Right lobe of liver (tissue), 6 donors: ENCODE data around the gene FRMD4A. TPM values are rescaled to one million over a fixed set of nuclear protein-coding genes. Genes with fewer than 3 reads are reported as not detected.

Experiments used
- ATAC-seq, 4 donors: fragments of 200-7000 bp; cut with Tn5 transposase; one replicate each; pipeline ENCODE4 v1.9.1; 2020; ENCODE audit warnings: mild to moderate bottlenecking in 4 of 4, moderate library complexity in 4 of 4
- DNase-seq, 3 donors: peaks; one replicate each; pipeline ENCODE4 v3.0.0-alpha.2; 2020
- H3K27ac ChIP-seq, 3 donors: fragments of 200-600 bp; one replicate each; pipeline ENCODE4 v1.8.0; 2022
- H3K27me3 ChIP-seq, 2 donors: fragments of 200-600 bp; one replicate each; pipeline ENCODE4 v1.8.0; 2022
- H3K36me3 ChIP-seq, 4 donors: fragments of 200-600 bp; sonication (generic) in 1 of 4; one replicate each; pipeline versions ENCODE4 v1.5.1 to v1.8.0; 2017 to 2022; ENCODE audit warnings: control low read depth in 1 of 4
- H3K4me1 ChIP-seq, 4 donors: fragments of 200-600 bp; sonication (generic) in 1 of 4; one replicate each; pipeline versions ENCODE4 v1.5.1 to v1.8.0; 2017 to 2022; ENCODE audit warnings: control low read depth in 1 of 4
- H3K4me3 ChIP-seq, 3 donors: fragments of 200-600 bp; one replicate each; pipeline ENCODE4 v1.8.0; 2022
- H3K9me3 ChIP-seq, 4 donors: fragments of 200-600 bp; sonication (generic) in 1 of 4; one replicate each; pipeline versions ENCODE4 v1.5.1 to v1.8.0; 2017 to 2022; ENCODE audit warnings: control low read depth in 1 of 4
- POLR2A ChIP-seq: fragments of 450-650 bp; IDR thresholded peaks from one replicate; pipeline ENCODE4 v1.6.1; 2017; ENCODE audit warnings: antibody characterized with exemption, mild to moderate bottlenecking
- WGBS: methylation state at CpG from one replicate; pipeline ENCODE4 v1.1.6; 2018; ENCODE audit warnings: low coverage, low lambda C conversion rate; ENCODE audit not compliant: insufficient coverage; ENCODE audit errors: missing lambda C conversion rate; 5-methylcytosine and 5-hydroxymethylcytosine counted together
- intact Hi-C, 2 donors: fragments of 100-400 bp; cut with DNase I; formaldehyde crosslinking; loops; one replicate each; pipeline versions ENCODE4 v1.11.2 to v1.14.1; 2022
- total RNA-seq, 6 experiments: library from RNA; depleted of rRNA in 2 of 6; stranded (reverse); fragments of >200 nt in 2 of 6; fragmentation: NEBNext Ultra II Directional in 3 of 6; extraction: Animal tissue kit (Norgen Biotek cat#: 25700) in 3 of 6; gene quantifications; one replicate each; pipeline versions ENCODE4 v1.1.0 to v1.2.4, GENCODE V29; 2016 to 2023
- TF ChIP-seq, protein P1 (sequence below), 4 donors: fragments of 200-600 bp in 3 of 4; fragments of 450-650 bp in 1 of 4; IDR thresholded peaks; one replicate each; pipeline versions ENCODE4 v1.5.1 to v1.8.0; 2016 to 2022; ENCODE audit warnings: antibody characterized with exemption in 4 of 4, mild to moderate bottlenecking in 2 of 4
- donor health status: DM: no; HTN: yes; CAD: no.
- donor health status: DM: no; HTN: no; CAD: no.
- donor health status: DM: no; HTN: no; CAD: no.
- donor health status: DM: no; HTN: yes; CAD: no.
- donor health status: DM: no; HTN: yes; CAD: no.

FRMD4A gene
- total RNA-seq, 6 experiments from 2014 or later: 8.4 to 22.8 (median 13.3) TPM

- ATAC-seq (peak; percentile 26 to 87 (median 68)), DNase-seq (peak in 1 of 3 donors; percentile 78)
- Histone ChIP-seq H3K4me3 (no peak overlapping the region), H3K27ac (no peak overlapping the region), H3K36me3 (no peaks in the 10 kb centered on the region), H3K9me3 (no peaks in the 10 kb centered on the region), H3K27me3 (no peaks in the 10 kb centered on the region), H3K4me1 (peaks cover 0 to 10% (median 0%) of the 10 kb centered on the region in 4 donors)
- WGBS: 44% methylated on average over 11 of the region's 11 CpGs
- intact Hi-C loops: no loop called here
- TF ChIP-seq, protein P1, sequence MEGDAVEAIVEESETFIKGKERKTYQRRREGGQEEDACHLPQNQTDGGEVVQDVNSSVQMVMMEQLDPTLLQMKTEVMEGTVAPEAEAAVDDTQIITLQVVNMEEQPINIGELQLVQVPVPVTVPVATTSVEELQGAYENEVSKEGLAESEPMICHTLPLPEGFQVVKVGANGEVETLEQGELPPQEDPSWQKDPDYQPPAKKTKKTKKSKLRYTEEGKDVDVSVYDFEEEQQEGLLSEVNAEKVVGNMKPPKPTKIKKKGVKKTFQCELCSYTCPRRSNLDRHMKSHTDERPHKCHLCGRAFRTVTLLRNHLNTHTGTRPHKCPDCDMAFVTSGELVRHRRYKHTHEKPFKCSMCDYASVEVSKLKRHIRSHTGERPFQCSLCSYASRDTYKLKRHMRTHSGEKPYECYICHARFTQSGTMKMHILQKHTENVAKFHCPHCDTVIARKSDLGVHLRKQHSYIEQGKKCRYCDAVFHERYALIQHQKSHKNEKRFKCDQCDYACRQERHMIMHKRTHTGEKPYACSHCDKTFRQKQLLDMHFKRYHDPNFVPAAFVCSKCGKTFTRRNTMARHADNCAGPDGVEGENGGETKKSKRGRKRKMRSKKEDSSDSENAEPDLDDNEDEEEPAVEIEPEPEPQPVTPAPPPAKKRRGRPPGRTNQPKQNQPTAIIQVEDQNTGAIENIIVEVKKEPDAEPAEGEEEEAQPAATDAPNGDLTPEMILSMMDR (IDR thresholded peaks at IDR 0.05): no peak
- no peak for TF ChIP-seq POLR2A
Observed at GRCh38 chr10:13877154-13877909, 453.4 kb downstream of the FRMD4A start.

DNA sequence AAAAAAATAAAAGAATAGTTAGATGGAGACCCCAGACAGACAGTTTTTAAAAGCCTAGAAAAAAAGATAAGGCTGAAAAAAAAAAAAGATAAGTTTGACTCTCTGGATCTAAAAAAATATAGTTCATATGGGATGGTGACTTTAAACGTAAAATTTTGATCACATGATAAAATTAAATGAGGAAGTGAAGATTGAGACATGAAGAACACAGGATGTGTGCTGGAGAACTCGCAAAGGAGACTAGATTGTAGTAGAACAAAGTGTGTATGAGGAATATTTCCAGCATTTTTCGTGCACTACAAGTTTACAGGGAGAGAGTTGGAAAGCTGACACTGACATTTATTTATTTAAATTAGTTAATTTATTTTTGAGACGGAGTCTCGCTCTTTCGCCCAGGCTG, 457.5 kb downstream of the FRMD4A start:
- Histone ChIP-seq H3K4me3 (no peak overlapping the region), H3K27me3 (no peaks in the 10 kb centered on the region), H3K36me3 (no peaks in the 10 kb centered on the region), H3K9me3 (no peaks in the 10 kb centered on the region), H3K4me1 (peaks cover 0 to 10% (median 0%) of the 10 kb centered on the region in 4 donors), H3K27ac (peak overlapping the region in 2 of 3 donors; percentile 13 to 22)
- ATAC-seq (peak in 1 of 4 donors; percentile 25), DNase-seq (no peak)
- intact Hi-C loops: no loop called here
- 49% methylated on average over 6 of the region's 6 CpGs for WGBS
- TF ChIP-seq, protein P1 (IDR thresholded peaks at IDR 0.05): no peak
- no peak for TF ChIP-seq POLR2A

- TF ChIP-seq, protein P1 (IDR thresholded peaks at IDR 0.05): no peak
- no peak for TF ChIP-seq POLR2A
- intact Hi-C loops: no loop called here
- H3K27ac ChIP-seq: no peak overlapping the region
- WGBS: 72% methylated on average over 8 of the region's 9 CpGs
- no peak overlapping the region for H3K4me3 ChIP-seq
- H3K27me3 ChIP-seq: no peaks in the 10 kb centered on the region
- H3K9me3 ChIP-seq: no peaks in the 10 kb centered on the region
- no peaks in the 10 kb centered on the region for H3K36me3 ChIP-seq
- peaks cover 0 to 4% (median 0%) of the 10 kb centered on the region in 4 donors for H3K4me1 ChIP-seq
- no peak for DNase-seq
- ATAC-seq: no peak
Observed at GRCh38 chr10:13872411-13872810, 458.3 kb downstream of the FRMD4A start.

DNA sequence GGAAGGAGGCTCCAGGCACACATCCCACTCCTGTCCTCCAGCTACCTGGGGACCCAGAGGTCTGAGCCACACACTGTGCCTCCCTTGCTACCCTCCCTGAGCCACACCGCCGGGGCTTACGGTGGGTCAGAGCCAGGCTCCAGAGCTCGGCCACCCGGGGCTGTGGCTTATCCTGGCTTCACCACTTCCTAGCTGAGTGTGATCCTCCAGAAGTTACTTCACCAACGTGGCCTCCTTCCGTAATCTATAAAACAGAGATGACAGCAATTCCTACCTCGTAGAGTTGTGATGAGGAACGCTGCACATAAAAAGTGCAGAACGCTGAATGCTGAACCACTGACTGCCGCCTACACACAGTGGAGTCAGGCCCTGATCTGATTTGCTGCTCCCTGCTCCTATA, 458.9 kb downstream of the FRMD4A start:
- no peak for DNase-seq
- intact Hi-C loops: no loop called here
- peak; percentile 23 to 48 (median 30) for ATAC-seq
- no peaks in the 10 kb centered on the region for H3K4me1 ChIP-seq
- no peak overlapping the region for H3K27ac ChIP-seq
- H3K36me3 ChIP-seq: no peaks in the 10 kb centered on the region
- no peaks in the 10 kb centered on the region for H3K27me3 ChIP-seq
- H3K9me3 ChIP-seq: no peaks in the 10 kb centered on the region
- H3K4me3 ChIP-seq: no peak overlapping the region
- TF ChIP-seq POLR2A: no peak
- TF ChIP-seq, protein P1 (IDR thresholded peaks at IDR 0.05): no peak
- WGBS: 58% methylated on average over 9 of the region's 11 CpGs
